GM12864 (cell line): ENCODE results near the gene IKZF1.
A peak's percentile ranks its signal among the peaks of the same experiment; 100 is the strongest.

ENCODE experiments used
- DNase-seq: peaks from one replicate; pipeline ENCODE4 v3.0.0-alpha.2; 2011; ENCODE audit warnings: low read depth
- H3K4me3 ChIP-seq: 2 replicates; pipeline ENCODE4 v1.5.1; 2011; ENCODE audit warnings: mild to moderate bottlenecking, low read depth, low read length, control low read depth
- TF ChIP-seq, protein P1 (sequence below): IDR thresholded peaks from 2 replicates; pipeline ENCODE4 v1.5.1; 2011; ENCODE audit warnings: low read depth, mild to moderate bottlenecking, moderate library complexity, low read length, control low read depth, inconsistent platforms; ENCODE audit errors: missing control alignments

The IKZF1 gene

DNA sequence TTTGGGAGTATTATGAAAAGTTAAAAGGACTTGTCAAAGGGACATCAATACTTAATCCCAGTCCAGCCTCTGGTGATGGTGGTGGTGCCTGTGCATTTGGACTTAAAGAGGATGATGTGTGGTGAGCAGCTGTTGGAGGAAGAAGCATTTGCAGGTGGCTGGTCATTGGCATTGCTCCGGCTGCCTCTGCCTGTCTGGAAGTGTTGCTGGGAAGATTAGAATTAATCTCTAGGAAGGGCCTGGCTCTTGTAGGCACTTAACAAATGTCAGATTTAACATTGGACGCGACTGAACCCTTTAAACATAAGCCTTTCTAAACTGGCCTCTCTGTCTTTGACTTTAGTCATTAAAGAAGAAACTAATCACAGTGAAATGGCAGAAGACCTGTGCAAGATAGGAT, 86.9 kb downstream of the IKZF1 start:
- TF ChIP-seq, protein P1, sequence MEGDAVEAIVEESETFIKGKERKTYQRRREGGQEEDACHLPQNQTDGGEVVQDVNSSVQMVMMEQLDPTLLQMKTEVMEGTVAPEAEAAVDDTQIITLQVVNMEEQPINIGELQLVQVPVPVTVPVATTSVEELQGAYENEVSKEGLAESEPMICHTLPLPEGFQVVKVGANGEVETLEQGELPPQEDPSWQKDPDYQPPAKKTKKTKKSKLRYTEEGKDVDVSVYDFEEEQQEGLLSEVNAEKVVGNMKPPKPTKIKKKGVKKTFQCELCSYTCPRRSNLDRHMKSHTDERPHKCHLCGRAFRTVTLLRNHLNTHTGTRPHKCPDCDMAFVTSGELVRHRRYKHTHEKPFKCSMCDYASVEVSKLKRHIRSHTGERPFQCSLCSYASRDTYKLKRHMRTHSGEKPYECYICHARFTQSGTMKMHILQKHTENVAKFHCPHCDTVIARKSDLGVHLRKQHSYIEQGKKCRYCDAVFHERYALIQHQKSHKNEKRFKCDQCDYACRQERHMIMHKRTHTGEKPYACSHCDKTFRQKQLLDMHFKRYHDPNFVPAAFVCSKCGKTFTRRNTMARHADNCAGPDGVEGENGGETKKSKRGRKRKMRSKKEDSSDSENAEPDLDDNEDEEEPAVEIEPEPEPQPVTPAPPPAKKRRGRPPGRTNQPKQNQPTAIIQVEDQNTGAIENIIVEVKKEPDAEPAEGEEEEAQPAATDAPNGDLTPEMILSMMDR, result no peak
- no peak overlapping the region for H3K4me3 ChIP-seq
- no peak for DNase-seq

DNA sequence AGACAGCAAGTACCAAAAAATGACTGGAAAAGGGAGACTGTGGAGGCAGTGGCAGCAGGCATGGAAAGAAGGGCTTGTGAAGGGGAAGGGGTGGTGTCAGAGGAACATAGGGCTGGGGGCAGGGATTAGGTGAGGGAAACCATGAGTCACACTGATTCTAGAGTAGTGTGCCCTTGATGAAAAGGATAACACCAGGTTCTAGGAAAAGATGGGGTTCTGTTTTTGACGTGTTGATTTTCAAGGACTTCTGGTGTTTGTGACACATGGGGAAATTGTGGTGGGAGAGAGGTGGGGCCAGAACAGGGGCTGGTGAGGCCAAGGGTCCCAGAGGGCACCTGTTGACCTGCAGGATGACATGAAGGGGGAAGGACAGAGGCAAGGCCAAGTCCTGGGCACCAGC, 88.6 kb downstream of the IKZF1 start:
- DNase-seq, result no peak
- TF ChIP-seq, protein P1, result no peak
- no peak overlapping the region for H3K4me3 ChIP-seq

DNA sequence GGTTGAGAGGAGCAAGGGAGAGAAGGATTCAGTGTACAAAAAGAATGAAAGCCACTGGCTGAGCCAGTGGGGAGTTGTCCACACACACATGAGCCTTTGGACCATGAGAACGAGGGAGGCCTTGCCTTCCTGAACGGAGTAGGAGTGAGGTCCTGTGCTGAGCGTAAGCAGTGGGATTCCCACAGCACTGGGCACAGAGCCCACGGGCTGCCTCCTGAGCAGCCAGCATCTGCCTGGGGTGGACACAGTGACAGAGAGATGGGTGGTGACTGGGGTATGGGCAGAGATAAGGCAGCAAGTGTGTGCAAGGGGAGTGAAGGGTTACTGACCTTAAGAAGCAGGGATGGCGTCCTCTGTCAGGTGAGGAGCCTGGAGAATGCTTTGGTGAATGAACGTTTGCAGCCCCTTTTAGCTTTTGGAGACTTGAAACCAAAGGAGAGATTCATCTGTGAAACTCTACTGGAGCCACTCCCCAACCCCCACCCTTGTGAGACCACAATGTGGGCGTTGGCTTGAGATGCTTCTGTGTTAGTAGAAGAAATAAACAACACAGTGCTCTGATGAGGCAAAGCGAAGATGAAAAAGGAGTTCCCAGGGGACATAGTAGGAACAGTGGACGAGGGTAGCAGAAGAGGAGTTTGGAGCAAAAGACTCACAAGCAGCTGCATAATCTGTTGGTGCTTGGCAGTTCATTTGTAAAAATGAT, 89.2 kb downstream of the IKZF1 start:
- DNase-seq, result peak; percentile 21
- no peak overlapping the region for H3K4me3 ChIP-seq
- TF ChIP-seq, protein P1, result no peak

DNA sequence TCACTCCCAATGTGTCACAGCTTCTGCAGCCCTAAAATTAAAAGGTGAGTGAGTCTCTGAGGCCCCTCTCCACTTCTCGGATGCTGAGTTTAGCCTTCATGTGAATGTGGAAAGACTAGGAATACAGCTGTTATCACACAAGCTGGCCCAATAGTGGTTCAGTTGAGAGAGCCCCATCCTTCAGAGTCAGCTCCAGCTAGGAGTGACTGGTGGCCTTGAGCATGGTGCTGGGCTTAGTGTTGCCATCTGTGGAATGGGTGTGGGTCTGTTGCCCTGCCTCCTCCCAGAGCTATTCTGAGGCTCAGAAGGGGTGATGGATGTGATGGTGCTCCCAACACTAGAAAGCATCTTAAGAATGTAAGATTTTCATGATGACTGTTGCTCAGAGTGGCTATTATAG, 89.8 kb downstream of the IKZF1 start:
- no peak overlapping the region for H3K4me3 ChIP-seq
- TF ChIP-seq, protein P1, result no peak
- DNase-seq, result no peak

DNA sequence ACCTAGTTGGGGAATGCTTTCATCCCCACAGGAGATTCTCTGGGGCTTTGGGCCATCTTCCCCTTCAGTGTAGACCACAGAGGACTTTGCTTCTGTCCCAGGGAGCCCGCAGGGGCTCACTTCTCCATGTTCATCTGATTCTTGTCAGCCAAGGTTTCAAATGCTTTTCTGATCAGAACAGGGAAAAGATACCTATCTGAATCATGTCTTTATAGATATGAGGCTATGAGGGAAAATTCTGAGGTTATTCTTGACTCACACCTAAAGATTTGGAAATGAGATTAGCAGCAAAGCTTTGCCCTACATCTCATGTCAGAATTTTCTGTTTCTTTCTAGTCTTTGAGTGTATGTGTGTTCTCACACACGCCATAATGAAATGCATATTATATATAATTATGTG, 92.3 kb downstream of the IKZF1 start:
- TF ChIP-seq, protein P1, result no peak

DNA sequence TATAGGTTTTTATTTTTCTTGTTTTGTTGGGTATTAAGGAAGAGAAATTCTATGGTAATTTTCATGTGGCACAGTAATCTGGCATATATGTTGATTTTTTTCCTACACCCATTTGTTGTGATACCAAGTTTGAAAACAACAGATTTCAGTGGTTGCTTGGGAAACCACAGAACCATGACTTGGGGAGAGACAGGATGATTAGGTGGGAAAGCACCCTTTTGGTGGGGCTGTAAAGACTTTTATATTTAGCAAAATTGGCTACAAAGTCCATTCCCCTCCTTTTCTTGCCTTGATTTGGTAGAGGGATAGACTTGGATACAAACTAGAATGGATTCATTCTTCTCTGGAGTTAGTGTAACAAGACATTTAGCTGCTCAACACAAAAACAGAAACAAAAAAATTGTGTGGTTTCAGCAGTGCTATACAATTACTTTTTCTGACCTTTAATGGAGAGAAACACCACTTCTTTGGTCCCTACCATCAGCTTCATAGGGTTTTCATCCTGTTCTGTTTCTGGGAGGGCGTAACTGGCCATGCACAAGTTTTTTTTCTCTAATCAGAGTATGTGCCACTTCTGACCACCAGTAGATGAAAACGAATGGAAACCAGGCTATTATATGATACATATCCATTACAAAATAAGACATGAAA, 92.9 kb downstream of the IKZF1 start:
- H3K4me3 ChIP-seq, result no peak overlapping the region
- peak; percentile 24 for DNase-seq
- TF ChIP-seq, protein P1, result no peak

More for the DNA sequence above, 92.3 kb downstream of the IKZF1 start:
- no peak overlapping the region for H3K4me3 ChIP-seq
- DNase-seq, result no peak

DNA sequence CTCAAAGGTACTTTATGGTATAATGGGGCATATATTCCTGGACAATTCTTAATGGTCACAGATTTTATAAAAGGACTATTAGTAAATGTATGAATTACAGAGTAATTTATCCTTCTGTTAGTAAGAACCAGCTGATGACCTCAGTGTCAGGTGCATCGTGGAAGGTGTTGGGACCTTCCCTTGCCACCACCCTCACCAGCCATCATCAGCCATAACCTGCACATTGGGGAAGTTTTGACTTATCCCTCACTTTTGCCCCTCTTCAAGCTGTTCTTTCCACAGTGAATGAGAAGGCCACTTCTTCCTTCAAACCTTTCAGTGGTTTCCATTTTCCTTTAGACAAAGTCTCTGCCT, 93.4 kb downstream of the IKZF1 start:
- no peak for DNase-seq
- TF ChIP-seq, protein P1, result no peak
- H3K4me3 ChIP-seq, result no peak overlapping the region
